ENCODE data around the gene HIPK4. TPM values are rescaled to one million over a fixed set of nuclear protein-coding genes. Genes with fewer than 3 reads are reported as not detected.
"Not testable (repeated sequence)": the region's sequence is repeated elsewhere in the genome, so short reads cannot be mapped to it uniquely, and the experiment has no call there.

Gene HIPK4
- total RNA-seq, 1 donor from 2014 or later: 0.36 TPM

DNA sequence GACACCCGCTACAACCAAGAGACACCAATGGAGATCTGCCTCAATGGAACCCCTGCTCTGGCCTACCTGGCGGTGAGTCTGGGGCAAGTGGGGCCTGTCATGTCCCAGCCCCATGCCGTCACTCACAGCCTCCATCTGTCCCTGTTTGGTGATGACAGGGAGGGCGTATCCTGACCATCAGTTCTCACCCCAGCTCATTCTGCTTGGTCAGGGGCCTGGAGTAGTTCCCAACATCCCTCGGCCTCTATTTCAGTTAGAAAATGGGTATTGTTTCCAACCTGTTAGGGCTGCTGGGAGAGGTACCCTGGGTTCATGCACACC, 18.2 kb downstream of the HIPK4 start:
- intact Hi-C loops (cut with DNase I): no loop called here
- DNase-seq (ENCODE audit: low spot score): no peak
- ATAC-seq: no peak

DNA sequence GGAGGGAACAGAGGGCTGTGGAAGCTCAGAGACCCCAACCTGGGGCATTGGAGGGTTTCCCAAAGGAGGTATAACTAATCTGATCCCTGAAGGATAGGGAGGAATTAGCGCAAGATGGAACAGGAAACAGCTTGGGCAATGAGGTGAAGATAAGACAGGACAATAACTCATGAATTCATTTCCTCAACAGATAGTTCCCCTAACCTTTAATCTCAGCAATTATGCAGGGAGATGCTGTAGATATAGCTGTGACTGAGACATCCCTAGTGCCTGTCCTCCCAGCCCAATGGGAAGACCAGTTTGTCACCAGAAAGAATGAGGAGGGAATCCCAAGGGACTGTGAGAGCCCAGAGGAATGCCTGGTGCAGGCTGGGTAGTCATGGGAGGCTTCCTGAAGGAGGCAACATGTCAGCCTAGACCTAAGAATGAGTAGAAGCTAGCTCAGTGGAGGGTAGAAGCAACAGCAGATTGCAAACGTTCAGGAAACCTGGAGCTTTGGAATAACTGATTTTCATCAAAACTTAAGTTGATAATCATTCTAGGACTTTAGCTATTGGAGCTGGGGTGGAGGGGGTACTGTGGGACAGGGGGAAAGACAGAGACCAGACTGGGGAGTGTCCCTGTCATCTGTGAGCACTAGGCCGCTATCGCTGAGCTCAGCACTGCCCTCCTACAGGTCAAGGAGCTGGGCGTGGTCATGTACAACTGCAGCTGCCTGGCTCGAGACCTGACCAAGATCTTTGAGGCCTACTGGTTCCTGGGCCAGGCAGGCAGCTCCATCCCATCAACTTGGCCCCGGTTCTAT, 18.8 kb downstream of the HIPK4 start:
- intact Hi-C loops (cut with DNase I): no loop called here
- DNase-seq (ENCODE audit: low spot score) (no peak), ATAC-seq (no peak)

DNA sequence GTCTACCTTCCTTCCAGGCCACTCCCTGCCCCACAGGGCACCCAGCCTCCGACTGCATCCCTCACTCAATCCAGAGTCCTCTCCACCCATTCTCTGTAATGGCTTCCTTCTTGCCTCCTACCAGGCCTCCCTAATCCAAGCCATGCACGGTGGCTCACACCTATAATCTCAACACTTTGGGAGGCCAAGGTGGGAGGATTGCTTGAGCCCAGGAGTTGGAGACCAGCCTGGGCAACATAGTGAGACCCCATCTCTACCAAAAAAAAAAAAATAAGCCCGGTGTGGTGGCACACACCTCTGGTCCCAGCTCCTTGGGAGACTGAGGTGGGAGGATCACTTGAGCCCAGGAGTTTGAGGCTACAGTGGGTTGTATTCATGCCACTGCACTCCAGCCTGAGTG, 19.7 kb downstream of the HIPK4 start:
- DNase-seq (ENCODE audit: low spot score); intact Hi-C loops (cut with DNase I); ATAC-seq: not testable (repeated sequence)

DNA sequence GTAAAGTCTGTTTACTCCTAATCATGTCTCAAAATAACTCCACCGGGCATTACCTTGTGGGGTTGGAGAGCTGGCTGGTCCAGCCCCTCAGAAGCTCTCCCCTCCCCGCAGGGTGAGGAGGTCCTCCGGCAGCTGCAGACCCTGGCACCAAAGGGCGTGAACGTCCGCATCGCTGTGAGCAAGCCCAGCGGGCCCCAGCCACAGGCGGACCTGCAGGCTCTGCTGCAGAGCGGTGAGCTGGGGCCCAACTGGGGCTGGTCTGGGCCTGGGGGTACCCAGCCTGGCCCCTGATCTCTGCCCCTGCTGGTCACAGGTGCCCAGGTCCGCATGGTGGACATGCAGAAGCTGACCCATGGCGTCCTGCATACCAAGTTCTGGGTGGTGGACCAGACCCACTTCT, 20.2 kb downstream of the HIPK4 start:
- ATAC-seq: no peak
- intact Hi-C loops (cut with DNase I): no loop called here

DNA sequence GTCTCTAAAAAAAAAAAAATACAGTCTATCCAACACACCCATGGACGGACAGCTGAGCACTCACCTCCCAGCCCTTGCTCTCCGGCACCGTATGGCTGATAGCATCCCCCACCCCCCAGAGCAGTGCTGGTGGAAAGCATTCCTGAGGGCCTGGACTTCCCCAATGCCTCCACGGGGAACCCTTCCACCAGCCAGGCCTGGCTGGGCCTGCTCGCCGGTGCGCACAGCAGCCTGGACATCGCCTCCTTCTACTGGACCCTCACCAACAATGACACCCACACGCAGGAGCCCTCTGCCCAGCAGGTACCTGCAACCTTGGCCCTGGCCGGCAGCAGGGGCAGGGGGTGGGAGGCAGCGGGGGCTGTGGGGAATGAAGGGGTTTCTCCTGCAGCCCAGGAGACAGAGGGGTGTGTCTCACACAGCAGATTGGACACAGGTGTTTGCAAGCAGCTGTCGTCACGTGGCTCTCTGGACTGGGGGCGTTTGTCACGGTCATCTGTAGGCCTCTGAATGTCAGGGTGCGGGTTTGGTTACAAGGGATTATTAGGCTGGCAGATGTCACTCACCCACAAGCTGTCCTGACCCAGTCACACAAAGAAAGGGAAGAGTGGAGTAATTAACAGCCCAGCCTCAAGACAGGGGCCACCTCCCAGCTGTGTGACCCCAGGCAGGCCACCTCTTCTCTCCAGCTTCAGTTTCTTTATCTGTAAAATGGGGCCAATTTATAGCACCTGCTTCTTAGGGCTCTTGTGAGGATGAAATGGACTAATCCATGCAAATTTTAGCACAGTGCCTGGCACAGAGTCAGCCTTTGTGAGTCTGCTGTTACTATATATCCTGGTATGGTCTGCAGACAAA, 22.2 kb downstream of the HIPK4 start:
- intact Hi-C loops (cut with DNase I): no loop called here
- DNase-seq (ENCODE audit: low spot score) (no peak), ATAC-seq (no peak)

More for the DNA sequence above, 20.2 kb downstream of the HIPK4 start:
- DNase-seq (ENCODE audit: low spot score): no peak

DNA sequence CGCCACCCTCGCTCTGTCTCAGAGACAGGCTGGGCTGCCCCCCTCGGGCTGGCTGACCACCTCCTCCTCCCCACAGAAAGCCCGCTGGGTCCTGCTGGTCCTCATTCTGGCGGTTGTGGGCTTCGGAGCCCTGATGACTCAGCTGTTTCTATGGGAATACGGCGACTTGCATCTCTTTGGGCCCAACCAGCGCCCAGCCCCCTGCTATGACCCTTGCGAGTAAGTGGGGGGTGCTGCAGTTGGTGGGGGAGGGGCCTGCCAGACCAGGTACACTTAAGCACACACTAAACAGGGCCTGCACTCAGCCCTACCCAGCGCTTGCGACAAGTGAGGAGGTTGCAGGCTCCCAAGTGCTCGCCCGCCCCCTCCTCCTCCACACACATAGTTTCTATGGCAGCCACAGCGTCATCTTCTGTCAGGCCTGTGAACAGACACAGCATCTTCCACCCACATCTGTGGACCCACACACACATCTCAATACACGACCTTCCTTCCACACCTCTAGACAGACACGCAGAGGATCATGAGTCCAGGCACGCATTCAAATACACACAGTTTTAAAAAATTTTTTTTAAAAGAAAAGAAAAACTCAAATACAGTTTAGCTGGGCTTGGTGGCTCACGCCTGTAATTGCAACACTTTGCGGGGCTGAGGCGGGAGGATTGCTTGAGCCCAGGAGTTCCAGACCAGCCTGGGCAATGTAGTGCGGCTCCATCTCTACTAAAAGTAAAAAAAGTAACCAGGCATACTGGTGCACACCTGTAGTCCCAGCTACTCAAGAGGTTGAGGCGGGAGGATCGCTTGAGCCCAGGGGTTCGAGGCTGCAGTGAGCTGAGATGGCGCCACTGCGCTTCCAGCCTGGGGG, 23.1 kb downstream of the HIPK4 start:
- intact Hi-C loops (cut with DNase I): no loop called here
- DNase-seq (ENCODE audit: low spot score): no peak
- ATAC-seq: no peak

DNA sequence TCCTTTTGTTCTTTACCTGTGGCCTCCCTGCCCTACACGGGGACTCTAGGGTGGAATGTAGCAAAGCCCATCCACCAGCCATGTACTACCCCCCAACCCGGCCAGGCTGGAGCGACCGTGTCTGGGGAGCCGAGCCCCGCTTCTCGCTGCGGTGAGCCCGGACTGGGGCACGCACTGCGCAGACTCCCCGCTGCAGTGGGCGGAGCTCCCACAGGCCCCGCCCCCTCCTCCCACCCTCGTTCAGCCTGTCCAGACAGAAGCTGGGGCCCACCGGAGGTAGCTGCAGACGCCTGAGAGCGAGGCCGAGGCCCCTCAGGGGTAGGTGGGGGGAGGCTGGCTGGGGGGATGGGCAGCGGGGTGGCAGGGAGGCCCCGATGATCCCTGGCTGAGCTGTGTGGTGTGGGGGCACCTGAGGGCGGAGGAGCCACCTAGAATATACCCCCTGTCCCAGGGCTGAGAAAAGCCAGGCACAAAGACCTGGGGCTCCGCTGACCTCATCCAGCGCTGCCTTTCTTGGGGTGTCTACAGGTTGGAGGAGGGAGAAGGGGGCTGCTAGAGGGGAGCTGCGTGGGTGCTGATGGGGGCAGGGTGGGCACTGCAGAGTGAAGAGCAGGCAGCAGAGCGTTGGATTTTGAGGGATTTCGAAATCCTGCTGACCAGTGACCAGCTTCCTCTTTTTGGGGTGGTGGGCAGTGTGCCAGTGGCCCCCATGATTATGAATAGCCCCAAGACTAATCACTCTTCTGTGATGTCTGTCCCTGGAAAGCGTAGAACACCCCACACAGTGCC, 24.2 kb downstream of the HIPK4 start:
- ATAC-seq (peak; percentile 91), DNase-seq (ENCODE audit: low spot score) (peak; percentile 86)
- intact Hi-C loops (cut with DNase I): no loop called here

DNA sequence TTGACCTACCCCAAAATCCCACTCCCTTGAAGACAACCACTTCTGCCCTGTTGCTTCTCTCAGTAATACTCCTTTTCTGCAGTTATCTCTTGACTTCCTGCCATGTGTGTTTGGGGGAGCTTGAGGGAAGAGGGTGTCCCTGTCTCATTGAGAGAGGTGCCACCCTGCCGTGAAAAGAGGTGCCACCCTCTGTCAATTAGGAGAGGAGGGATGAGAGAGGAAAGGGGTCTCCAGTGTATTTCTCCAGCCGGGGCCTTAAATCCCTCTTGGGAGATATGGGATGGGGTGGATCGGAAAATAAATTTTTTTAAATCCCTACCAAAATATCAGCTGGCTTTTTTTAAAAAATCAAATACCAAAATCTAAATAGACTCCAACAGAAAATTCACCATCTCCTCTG, 25.0 kb downstream of the HIPK4 start:
- intact Hi-C loops (cut with DNase I): no loop called here
- DNase-seq (ENCODE audit: low spot score) (no peak), ATAC-seq (no peak)

DNA sequence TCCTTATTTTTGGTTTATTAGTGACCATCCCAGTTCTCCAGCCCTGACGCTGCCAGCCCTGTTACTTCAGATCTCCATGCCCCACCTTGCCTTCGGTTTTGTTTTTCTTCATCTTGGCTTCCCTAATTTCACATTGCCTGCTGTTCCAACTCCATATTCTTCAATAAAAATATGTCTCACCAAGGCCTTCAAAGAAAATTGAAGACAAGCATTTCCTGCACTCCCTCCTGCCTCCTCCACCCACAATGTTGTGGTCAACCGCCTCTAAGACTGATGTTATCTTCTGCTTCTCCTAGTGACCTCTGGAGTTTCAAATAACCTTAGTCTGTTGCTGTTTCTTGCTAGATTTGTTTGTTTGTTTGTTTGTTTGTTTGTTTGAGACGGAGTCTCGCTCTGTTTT, 26.9 kb downstream of the HIPK4 start:
- intact Hi-C loops (cut with DNase I): no loop called here
- ATAC-seq: no peak

DNA sequence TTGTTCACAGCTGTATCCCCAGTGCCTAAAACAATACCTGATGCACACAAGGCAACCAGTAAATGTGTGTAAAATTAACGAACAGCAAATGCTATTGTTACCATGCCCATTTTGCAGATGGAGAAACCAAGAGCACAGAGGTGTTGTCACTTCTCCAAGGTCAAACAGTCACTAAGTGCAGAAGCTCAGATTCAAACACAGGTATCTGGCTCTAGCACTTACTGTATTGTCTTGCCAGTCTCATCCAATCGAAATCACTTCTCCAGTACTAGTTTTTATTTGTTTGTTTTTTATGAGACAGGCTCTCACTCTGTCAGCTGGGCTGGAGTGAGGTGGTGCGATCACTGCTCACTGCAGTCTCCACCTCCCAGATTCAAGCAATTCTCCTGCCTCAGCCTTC, 27.8 kb downstream of the HIPK4 start:
- intact Hi-C loops (cut with DNase I): no loop called here
- ATAC-seq (no peak), DNase-seq (ENCODE audit: low spot score) (no peak)

More for the DNA sequence above, 26.9 kb downstream of the HIPK4 start:
- DNase-seq (ENCODE audit: low spot score): no peak

DNA sequence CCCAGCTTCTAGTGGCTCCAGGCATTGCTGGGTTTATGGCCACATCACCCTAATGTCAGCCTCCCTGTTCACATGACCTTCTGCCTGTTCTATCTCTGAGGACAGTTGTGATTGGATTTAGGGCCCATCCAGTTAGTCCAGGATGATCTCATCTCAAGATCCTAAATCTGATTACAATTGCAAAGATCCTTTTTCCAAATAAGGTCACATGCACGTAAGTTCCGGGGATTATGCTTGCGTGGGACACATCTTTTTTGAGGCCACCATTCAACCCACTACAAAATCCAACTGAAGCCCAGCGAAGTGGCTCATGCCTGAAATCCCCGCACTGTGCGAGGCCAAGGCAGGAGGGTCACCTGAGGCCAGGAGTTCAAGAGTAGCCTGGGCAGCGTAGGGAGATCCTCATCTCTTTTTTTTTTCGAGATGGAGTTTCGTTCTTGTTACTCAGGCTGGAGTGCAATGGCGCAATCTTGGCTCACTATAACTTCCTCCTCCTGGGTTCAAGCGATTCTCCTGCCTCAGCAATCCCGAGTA, 29.2 kb downstream of the HIPK4 start:
- no peak for DNase-seq (ENCODE audit: low spot score)
- intact Hi-C loops (cut with DNase I): no loop called here
- no peak for ATAC-seq

DNA sequence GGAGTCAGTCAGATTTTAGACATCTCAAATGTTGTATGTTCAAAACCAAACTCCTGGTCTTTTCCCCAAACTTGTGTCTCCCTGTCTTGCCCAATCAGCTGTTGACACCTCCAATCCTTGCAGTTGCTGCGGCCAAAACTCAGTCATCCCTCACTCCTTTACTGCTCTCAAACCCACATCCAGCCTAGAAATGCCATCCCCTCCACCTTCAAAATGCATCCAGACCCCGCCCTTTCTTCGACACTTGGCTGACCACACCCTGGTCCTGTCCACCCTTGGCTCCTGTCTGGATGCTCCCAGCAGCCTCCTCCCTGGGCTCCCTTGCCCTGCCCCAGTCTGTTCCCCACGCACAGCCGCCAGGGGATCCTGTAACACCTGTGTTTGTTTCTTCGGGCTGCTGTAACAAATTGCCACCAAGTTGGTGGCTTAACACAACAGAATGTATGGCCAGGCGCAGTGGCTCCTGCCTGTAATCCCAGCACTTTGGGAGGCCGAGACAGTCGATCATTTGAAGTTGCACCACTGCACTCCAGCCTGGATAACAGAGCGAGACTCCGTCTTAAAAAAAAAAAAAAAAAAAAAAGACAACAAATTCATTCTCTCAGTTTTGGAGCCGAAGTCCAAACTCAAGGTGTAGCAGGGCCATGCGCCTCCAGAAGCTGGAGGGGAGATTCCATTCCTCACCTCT, 29.8 kb downstream of the HIPK4 start:
- DNase-seq (ENCODE audit: low spot score): no peak
- intact Hi-C loops (cut with DNase I): no loop called here
- ATAC-seq: no peak

DNA sequence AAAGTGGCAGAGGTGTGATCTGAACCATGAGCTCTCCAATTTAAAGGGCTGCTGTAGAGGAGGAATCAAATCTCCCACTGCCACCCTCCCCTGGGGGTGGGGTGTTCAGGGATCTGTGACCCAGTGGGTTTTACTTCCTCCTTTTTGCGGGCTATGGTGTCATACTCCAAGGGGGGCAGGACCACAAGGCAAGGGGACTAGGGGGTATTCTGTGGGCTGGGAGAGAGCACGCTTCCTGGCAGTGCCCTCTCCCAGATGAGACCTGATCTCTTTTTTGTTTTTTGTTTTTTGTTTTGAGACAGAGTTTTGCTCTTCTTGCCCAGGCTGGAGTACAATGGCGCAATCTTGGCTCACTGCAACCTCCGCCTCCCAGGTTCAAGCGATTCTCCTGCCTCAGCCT, 31.2 kb downstream of the HIPK4 start:
- DNase-seq (ENCODE audit: low spot score) (no peak), ATAC-seq (peak; percentile 79)
- intact Hi-C loops (cut with DNase I): no loop called here

DNA sequence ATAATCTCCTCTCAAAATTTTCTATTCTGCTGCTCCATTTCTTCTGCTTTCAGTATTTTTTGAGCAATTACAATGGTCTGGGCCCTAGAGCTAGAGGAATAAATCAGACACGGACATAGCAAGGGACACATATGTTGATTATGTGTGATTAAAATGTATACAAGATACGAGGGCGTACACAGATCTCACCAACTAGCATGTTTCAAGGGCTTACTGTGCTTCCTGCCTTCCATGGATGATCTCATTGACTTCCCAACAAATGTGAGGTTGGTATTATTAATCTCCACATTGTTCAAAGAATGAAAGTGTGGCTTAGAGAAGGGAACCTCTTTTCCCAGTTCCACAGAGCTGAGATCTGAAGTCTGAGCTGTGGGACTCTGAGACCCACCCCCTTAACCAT, 32.3 kb downstream of the HIPK4 start:
- DNase-seq (ENCODE audit: low spot score): no peak
- intact Hi-C loops (cut with DNase I): no loop called here
- ATAC-seq: no peak

DNA sequence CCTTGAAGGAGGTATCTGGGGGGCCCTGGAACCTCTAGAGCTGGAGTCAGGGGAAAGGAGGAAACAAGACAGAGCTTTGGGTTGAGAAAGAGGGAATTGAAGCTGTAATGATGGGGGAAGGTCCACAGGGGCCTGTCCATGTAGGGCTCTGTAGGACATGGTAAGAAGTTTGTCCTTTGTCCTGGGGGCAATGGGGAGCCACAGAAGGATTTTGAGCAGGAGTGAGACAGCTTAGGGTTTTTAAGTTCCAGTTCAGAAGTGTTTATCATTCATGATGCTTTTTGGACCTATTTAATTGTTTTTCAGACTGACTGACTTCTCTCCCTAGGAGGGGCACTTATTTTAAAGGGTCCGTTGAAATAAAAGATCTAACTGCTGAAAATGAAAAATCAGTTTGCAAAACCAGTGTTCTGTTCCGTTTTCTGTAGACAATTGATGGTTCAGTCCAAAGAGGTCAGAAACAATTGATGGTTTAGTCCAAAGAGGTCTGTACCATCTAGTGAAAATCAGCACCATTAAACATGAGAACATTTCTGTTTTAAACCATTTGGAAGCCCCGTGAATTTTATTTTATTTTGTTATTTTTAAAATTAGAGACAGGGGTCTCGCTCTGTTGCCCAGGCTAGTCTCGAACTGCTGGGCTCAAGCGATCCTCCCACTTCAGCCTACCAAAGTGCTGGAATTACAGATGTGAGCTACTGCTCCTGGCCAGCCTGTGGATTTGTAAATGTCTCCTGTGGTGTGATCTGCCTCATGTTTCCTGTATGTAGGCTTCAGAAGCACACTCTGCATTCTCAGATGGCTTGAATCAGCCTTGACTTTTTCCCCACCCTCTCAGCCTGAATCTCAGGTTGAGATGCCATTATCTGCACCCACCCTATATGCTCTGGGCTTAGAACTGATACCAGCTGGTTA, 33.0 kb downstream of the HIPK4 start:
- ATAC-seq (no peak), DNase-seq (ENCODE audit: low spot score) (no peak)
- intact Hi-C loops (cut with DNase I): no loop called here

DNA sequence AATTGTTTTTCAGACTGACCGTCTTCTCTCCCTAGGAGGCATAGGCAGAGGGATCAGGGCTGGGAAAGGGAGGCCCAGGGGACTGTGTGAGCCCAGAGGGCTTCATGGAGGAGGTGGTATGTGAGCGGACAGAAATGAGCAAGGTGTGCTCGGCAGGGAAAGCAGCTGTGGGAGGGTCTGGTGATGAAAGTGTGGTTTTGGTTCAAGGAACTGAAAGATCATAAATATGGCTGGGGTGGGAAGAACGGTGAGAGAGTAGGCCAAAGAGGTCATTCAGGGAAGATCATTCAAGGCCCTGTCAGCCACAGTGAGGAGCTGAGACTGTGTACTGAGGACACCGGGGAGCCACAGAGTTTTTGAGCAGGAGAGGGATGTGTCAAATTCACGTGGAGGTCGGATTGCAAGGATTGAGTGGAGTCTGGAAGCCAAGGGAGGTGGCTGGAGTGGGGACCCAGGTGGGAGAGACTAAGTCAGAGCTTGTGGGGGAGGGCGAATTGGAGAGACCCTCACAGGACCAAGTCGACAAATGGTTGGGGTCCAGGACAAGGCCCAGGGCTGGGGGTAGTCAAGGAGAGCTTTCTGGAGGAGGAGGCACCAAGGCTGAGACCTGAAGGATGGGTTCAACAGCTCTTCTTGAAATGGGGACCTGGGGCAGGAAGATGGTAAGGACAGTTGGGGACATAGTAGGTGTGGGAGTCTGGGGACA, 33.9 kb downstream of the HIPK4 start:
- intact Hi-C loops (cut with DNase I): no loop called here
- DNase-seq (ENCODE audit: low spot score) (no peak), ATAC-seq (no peak)
